HUES48 (cell line): Measurements from ENCODE around the gene TENT5C.

Experiments used
- H3K27ac ChIP-seq: one replicate; pipeline ENCODE4 v1.7.0; 2013; ENCODE audit warnings: low read depth, low read length, inconsistent platforms
- H3K27me3 ChIP-seq: 2 replicates; pipeline ENCODE4 v1.6.1; 2013; ENCODE audit warnings: mild to moderate bottlenecking, low read length; ENCODE audit not compliant: control insufficient read depth, insufficient read depth
- H3K36me3 ChIP-seq: 2 replicates; pipeline ENCODE4 v1.6.1; 2013; ENCODE audit warnings: low read length; ENCODE audit not compliant: control insufficient read depth, insufficient read depth
- H3K4me1 ChIP-seq: 2 replicates; pipeline ENCODE4 v1.6.1; 2013; ENCODE audit warnings: mild to moderate bottlenecking, low read length; ENCODE audit not compliant: control insufficient read depth, insufficient read depth
- H3K4me3 ChIP-seq: 2 replicates; pipeline ENCODE4 v1.5.1; 2013; ENCODE audit warnings: mild to moderate bottlenecking, low read depth, low read length
- H3K9ac ChIP-seq: 2 replicates; pipeline ENCODE4 v1.6.1; 2013; ENCODE audit warnings: mild to moderate bottlenecking, low read depth, low read length, moderate library complexity
- H3K9me3 ChIP-seq: 2 replicates; pipeline ENCODE4 v1.6.1; 2013; ENCODE audit warnings: low read length; ENCODE audit not compliant: control insufficient read depth, insufficient read depth

Gene TENT5C

GRCh38 chr1:117615474-117615873 lies 9.6 kb downstream of the TENT5C start:
- Histone ChIP-seq H3K36me3 (no peaks in the 10 kb centered on the region), H3K9me3 (no peaks in the 10 kb centered on the region), H3K4me3 (no peak overlapping the region), H3K9ac (no peak overlapping the region), H3K27me3 (peaks cover 11% of the 10 kb centered on the region), H3K27ac (no peak overlapping the region), H3K4me1 (peaks cover 6% of the 10 kb centered on the region; the same call in 1 of the 2 replicates)

DNA sequence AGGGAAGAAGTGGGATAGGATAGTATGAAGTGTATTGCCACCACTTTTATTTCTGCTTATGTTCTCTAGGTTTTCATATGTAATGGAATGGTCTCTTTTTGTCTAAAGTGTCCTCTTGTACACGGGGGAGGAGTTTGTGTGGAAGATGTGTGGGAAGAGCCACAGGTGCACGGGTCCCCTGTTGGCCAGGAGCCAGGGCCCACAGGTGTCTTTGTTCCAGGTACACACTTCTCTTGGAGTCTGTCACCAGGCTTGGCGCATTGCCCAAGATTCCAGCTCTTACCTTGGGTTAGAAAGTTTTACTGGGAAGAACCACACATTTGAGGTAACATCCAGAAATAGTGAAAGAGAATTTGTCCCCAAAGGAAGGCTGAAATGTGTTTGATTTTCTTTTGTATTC lies 10.5 kb downstream of the TENT5C start:
- Histone ChIP-seq H3K4me3 (no peak overlapping the region), H3K27me3 (peaks cover 11% of the 10 kb centered on the region), H3K27ac (no peak overlapping the region), H3K36me3 (no peaks in the 10 kb centered on the region), H3K9me3 (no peaks in the 10 kb centered on the region), H3K9ac (no peak overlapping the region), H3K4me1 (peaks cover 6% of the 10 kb centered on the region; the same call in 1 of the 2 replicates)

DNA sequence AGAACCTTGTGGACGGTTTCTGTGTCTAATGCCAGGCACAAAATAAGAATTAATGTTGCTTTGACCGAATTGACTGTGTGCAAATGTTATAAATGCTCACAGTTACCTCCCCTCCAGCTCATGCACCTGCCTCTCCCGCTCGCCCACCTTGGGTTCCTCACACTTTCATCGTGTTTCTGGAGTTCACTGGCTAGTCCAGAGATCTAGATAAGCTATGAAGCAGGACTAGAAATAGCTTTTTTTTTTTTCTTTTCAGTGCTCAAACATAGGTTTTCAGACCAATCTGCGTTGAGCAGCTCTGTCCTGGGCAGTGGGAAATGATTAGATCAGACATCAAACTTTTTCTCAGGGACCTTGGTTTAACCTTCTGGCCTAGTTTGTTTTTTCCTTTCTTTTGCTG lies 11.1 kb downstream of the TENT5C start:
- peaks cover 6% of the 10 kb centered on the region; the same call in 1 of the 2 replicates for H3K4me1 ChIP-seq
- H3K27ac ChIP-seq = no peak overlapping the region
- no peak overlapping the region for H3K4me3 ChIP-seq
- no peaks in the 10 kb centered on the region for H3K9me3 ChIP-seq
- no peak overlapping the region for H3K9ac ChIP-seq
- H3K27me3 ChIP-seq = peaks cover 11% of the 10 kb centered on the region
- no peaks in the 10 kb centered on the region for H3K36me3 ChIP-seq

DNA sequence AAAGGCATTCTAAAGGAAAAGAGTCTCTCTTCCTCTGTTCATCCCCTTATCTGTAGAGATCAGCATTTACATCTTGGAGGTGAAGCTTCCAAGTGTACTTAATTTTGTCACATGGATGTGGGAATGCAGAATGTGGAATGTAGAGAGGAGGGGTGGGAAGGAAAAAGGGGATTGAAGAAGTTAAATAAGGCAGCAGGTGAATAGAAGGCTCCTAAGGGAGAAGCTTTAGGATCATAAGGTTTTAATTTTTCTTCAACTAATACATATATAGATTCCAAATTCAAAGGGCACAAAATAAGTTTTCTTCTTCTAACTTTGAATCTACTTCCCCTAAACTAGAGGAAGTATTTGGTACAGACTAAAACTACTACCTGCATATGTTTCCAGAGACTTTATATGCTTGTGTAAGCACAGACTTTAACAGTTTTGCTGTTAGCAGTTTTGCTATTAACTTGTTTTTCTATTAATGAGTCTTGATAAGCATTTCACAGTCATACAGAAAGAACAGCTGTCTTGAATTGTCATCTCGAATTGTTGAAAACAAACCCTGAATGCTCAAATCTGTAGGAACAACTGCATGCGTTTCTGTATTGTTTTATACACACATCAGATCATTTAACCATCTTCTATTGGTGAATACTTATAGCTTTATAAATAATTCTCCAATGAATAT lies 12.7 kb downstream of the TENT5C start:
- H3K27ac ChIP-seq = no peak overlapping the region
- no peak overlapping the region for H3K4me3 ChIP-seq
- H3K36me3 ChIP-seq = no peaks in the 10 kb centered on the region
- no peaks in the 10 kb centered on the region for H3K9me3 ChIP-seq
- H3K4me1 ChIP-seq = peaks cover 3% of the 10 kb centered on the region; the same call in 1 of the 2 replicates
- peaks cover 11% of the 10 kb centered on the region for H3K27me3 ChIP-seq
- H3K9ac ChIP-seq = no peak overlapping the region

DNA sequence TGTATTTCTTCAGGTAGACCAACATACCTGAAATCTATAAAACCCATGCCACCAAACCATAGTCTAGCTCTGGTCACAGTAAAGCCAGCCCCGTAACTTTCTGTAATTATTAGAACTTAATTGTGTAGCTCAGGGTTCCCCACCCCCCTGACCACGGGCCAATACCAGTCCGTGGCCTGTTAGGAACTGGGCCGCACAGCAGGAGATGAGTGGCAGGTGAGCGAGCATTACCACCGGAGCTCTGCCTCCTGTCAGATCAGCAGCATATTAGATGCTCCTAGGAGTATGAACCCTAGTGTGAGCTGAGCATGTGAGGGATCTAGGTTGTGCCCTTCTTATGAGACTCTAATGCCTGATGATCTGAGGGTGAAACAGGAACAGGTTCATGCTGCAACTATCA lies 14.6 kb downstream of the TENT5C start:
- no peak overlapping the region for H3K9ac ChIP-seq

GRCh38 chr1:117621316-117621715 lies 15.5 kb downstream of the TENT5C start:
- no peaks in the 10 kb centered on the region for H3K36me3 ChIP-seq
- H3K4me1 ChIP-seq = no peaks in the 10 kb centered on the region
- no peaks in the 10 kb centered on the region for H3K9me3 ChIP-seq
- H3K9ac ChIP-seq = no peak overlapping the region
- H3K27ac ChIP-seq = no peak overlapping the region
- H3K27me3 ChIP-seq = no peaks in the 10 kb centered on the region; the same call in 1 of the 2 replicates
- no peak overlapping the region for H3K4me3 ChIP-seq

More for the DNA sequence above, 14.6 kb downstream of the TENT5C start:
- Histone ChIP-seq H3K36me3 (no peaks in the 10 kb centered on the region), H3K27me3 (peaks cover 7% of the 10 kb centered on the region; the same call in 1 of the 2 replicates), H3K4me3 (no peak overlapping the region), H3K27ac (no peak overlapping the region), H3K4me1 (no peaks in the 10 kb centered on the region), H3K9me3 (no peaks in the 10 kb centered on the region)

DNA sequence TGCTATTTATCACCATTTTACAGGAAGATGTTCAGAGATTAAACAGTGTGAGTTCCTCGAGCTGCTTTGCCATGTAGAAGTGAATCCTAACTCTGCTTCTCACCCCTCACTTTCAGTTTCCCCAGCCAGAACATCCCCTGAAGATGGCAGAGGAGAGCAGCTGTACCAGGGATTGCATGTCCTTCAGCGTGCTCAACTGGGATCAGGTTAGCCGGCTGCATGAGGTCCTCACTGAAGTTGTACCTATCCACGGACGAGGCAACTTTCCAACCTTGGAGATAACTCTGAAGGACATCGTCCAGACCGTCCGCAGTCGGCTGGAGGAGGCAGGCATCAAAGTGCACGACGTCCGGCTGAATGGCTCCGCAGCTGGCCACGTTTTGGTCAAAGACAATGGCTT lies 16.9 kb downstream of the TENT5C start:
- Histone ChIP-seq H3K9me3 (no peaks in the 10 kb centered on the region), H3K27me3 (no peaks in the 10 kb centered on the region), H3K4me1 (no peaks in the 10 kb centered on the region; the same call in 1 of the 2 replicates), H3K27ac (no peak overlapping the region), H3K9ac (no peak overlapping the region), H3K4me3 (no peak overlapping the region), H3K36me3 (no peaks in the 10 kb centered on the region)

DNA sequence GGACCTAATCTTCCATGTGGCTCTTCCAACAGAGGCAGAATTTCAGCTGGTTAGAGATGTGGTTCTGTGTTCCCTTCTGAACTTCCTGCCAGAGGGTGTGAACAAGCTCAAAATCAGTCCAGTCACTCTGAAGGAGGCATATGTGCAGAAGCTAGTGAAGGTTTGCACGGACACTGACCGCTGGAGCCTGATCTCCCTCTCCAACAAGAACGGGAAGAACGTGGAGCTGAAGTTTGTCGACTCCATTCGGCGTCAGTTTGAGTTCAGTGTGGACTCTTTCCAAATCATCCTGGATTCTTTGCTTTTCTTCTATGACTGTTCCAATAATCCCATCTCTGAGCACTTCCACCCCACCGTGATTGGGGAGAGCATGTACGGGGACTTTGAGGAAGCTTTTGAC lies 17.3 kb downstream of the TENT5C start:
- H3K36me3 ChIP-seq = no peaks in the 10 kb centered on the region
- H3K27me3 ChIP-seq = no peaks in the 10 kb centered on the region
- H3K9ac ChIP-seq = no peak overlapping the region
- no peak overlapping the region for H3K27ac ChIP-seq
- H3K9me3 ChIP-seq = no peaks in the 10 kb centered on the region
- H3K4me1 ChIP-seq = no peaks in the 10 kb centered on the region; the same call in 1 of the 2 replicates
- H3K4me3 ChIP-seq = no peak overlapping the region

DNA sequence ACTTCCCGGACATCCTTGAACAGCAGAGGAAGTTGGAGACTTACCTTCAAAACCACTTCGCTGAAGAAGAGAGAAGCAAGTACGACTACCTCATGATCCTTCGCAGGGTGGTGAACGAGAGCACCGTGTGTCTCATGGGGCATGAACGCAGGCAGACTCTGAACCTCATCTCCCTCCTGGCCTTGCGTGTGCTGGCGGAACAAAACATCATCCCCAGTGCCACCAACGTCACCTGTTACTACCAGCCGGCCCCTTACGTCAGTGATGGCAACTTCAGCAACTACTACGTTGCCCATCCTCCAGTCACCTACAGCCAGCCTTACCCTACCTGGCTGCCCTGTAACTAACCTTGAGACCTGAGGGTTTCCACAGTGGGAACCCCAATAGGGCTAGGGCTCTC lies 17.9 kb downstream of the TENT5C start:
- Histone ChIP-seq H3K27me3 (no peaks in the 10 kb centered on the region), H3K9ac (no peak overlapping the region), H3K9me3 (no peaks in the 10 kb centered on the region), H3K27ac (no peak overlapping the region), H3K36me3 (no peaks in the 10 kb centered on the region), H3K4me3 (no peak overlapping the region), H3K4me1 (no peaks in the 10 kb centered on the region; the same call in 1 of the 2 replicates)

- Histone ChIP-seq H3K27ac (no peak overlapping the region), H3K9ac (no peak overlapping the region), H3K36me3 (no peaks in the 10 kb centered on the region), H3K9me3 (no peaks in the 10 kb centered on the region), H3K4me1 (peaks cover 13% of the 10 kb centered on the region), H3K27me3 (no peaks in the 10 kb centered on the region), H3K4me3 (no peak overlapping the region)
Observed at GRCh38 chr1:117627546-117628130, 21.8 kb downstream of the TENT5C start.

DNA sequence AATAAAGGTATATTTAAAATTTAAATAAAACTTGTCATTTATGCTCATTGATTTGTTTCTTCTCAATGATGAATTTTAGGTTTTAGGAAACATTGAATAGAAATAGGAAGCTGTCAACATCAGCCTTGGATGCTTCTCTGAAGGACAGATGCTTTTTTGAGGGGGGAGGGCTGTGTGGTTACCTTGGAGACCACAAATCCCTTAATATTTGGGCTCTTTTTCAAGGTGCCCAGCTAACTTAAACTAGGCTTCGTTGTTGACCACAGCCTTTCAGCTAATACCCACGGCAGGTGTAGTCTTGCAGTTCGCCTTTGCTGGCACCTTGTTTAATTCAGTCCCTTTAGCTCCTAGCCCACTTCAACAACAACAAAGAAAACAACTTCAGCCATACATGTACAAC lies 22.5 kb downstream of the TENT5C start:
- Histone ChIP-seq H3K9ac (no peak overlapping the region), H3K4me3 (no peak overlapping the region), H3K36me3 (no peaks in the 10 kb centered on the region), H3K27ac (no peak overlapping the region), H3K27me3 (no peaks in the 10 kb centered on the region), H3K9me3 (no peaks in the 10 kb centered on the region), H3K4me1 (peaks cover 20% of the 10 kb centered on the region)
